HEK293 (cell line): ENCODE measurements around the gene PRCP.

Source experiments
- CTCF ChIA-PET: fragments of 350-600 bp; formaldehyde crosslinking; extraction: SDS; loops from one replicate; lab custom pipeline; 2021; ENCODE audit warnings: antibody characterized with exemption; lab: Yijun Ruan, JAX
- POLR2A ChIA-PET: fragments of 300-600 bp; formaldehyde crosslinking; extraction: SDS; loops from one replicate; lab custom pipeline; 2020; ENCODE audit warnings: antibody characterized with exemption, inconsistent platforms; lab: Yijun Ruan, JAX
- H3K27ac ChIP-seq: fragments of 200-500 bp; sonication (Bioruptor generic); 2 replicates; pipeline ENCODE4 v1.5.1; 2014; ENCODE audit warnings: low read depth, low read length, control low read depth, inconsistent platforms; ENCODE audit errors: extremely low read depth
- H3K36me3 ChIP-seq, 2 experiments: fragments of 200-500 bp in 1 of 2; sonication (Bioruptor generic) in 1 of 2; 1 replicate in 1 of 2; 2 replicates in 1 of 2; pipeline ENCODE4 v1.5.1; 2014 to 2017; ENCODE audit warnings: inconsistent platforms in 2 of 2, low read length in 2 of 2; ENCODE audit not compliant: control insufficient read depth in 2 of 2, insufficient read depth in 1 of 2
- H3K4me1 ChIP-seq: fragments of 200-500 bp; sonication (Bioruptor generic); 2 replicates; pipeline ENCODE4 v1.5.1; 2014; ENCODE audit warnings: mild to moderate bottlenecking, low read length, inconsistent platforms; ENCODE audit not compliant: control insufficient read depth, insufficient read depth
- H3K4me3 ChIP-seq: 2 replicates; pipeline ENCODE4 v1.5.1; 2011; ENCODE audit warnings: low read depth, mild to moderate bottlenecking, control low read depth, low read length, moderate library complexity
- H3K9me3 ChIP-seq: fragments of 200-500 bp; sonication (Bioruptor generic); 2 replicates; pipeline ENCODE4 v1.5.1; 2014; ENCODE audit warnings: low read depth, low read length, inconsistent platforms; ENCODE audit not compliant: control insufficient read depth, insufficient read depth
- GLI4 ChIP-seq: fragments of 450-650 bp; formaldehyde crosslinking; IDR thresholded peaks from 2 replicates; pipeline ENCODE4 v1.5.1; 2016; ENCODE audit warnings: missing biosample characterization, missing genetic modification characterization
- GLIS2 ChIP-seq: fragments of 450-650 bp; formaldehyde crosslinking; IDR thresholded peaks from 2 replicates; pipeline ENCODE4 v1.5.1; 2016; ENCODE audit warnings: missing biosample characterization, missing genetic modification characterization
- HOXC10 ChIP-seq: sonication (generic); formaldehyde crosslinking; IDR thresholded peaks from 2 replicates; pipeline ENCODE4 v1.8.1; 2023; ENCODE audit warnings: mild to moderate bottlenecking, missing genetic modification reagents
- KLF17 ChIP-seq: fragments of 450-650 bp; formaldehyde crosslinking; IDR thresholded peaks from 2 replicates; pipeline ENCODE4 v1.5.1; 2016; ENCODE audit warnings: missing biosample characterization, missing genetic modification characterization
- KLF9 ChIP-seq: fragments of 450-650 bp; formaldehyde crosslinking; IDR thresholded peaks from 2 replicates; pipeline ENCODE4 v1.5.1; 2016; ENCODE audit warnings: missing biosample characterization, missing genetic modification characterization, low read depth
- PRDM4 ChIP-seq: fragments of 450-650 bp; formaldehyde crosslinking; IDR thresholded peaks from 2 replicates; pipeline ENCODE4 v1.5.1; 2017; ENCODE audit warnings: missing biosample characterization, missing genetic modification characterization
- ZBTB10 ChIP-seq: fragments of 450-650 bp; formaldehyde crosslinking; IDR thresholded peaks from 2 replicates; pipeline ENCODE4 v1.5.1; 2016; ENCODE audit warnings: missing biosample characterization, missing genetic modification characterization
- ZNF114 ChIP-seq: fragments of 450-650 bp; formaldehyde crosslinking; IDR thresholded peaks from 2 replicates; pipeline ENCODE4 v1.5.0; 2017; ENCODE audit warnings: missing biosample characterization, missing genetic modification characterization
- ZNF132 ChIP-seq: fragments of 450-650 bp; formaldehyde crosslinking; IDR thresholded peaks from 2 replicates; pipeline ENCODE4 v1.5.1; 2017; ENCODE audit warnings: missing biosample characterization, missing genetic modification characterization, borderline replicate concordance
- ZNF138 ChIP-seq: fragments of 450-650 bp; formaldehyde crosslinking; IDR thresholded peaks from 2 replicates; pipeline ENCODE4 v1.5.1; 2016; ENCODE audit warnings: missing biosample characterization, missing genetic modification characterization, borderline replicate concordance
- ZNF157 ChIP-seq: fragments of 450-650 bp; formaldehyde crosslinking; IDR thresholded peaks from 2 replicates; pipeline ENCODE4 v1.5.1; 2016; ENCODE audit warnings: missing biosample characterization, missing genetic modification characterization
- ZNF169 ChIP-seq: fragments of 450-650 bp; formaldehyde crosslinking; IDR thresholded peaks from 2 replicates; pipeline ENCODE4 v1.5.1; 2016; ENCODE audit warnings: missing biosample characterization, missing genetic modification characterization
- ZNF18 ChIP-seq: fragments of 450-650 bp; formaldehyde crosslinking; IDR thresholded peaks from 2 replicates; pipeline ENCODE4 v1.5.1; 2016; ENCODE audit warnings: missing biosample characterization, missing genetic modification characterization
- ZNF2 ChIP-seq: fragments of 450-650 bp; formaldehyde crosslinking; IDR thresholded peaks from 2 replicates; pipeline ENCODE4 v1.5.1; 2016; ENCODE audit warnings: missing biosample characterization, missing genetic modification characterization
- ZNF239 ChIP-seq: fragments of 450-650 bp; formaldehyde crosslinking; IDR thresholded peaks from 2 replicates; pipeline ENCODE4 v1.5.1; 2016; ENCODE audit warnings: missing biosample characterization, missing genetic modification characterization
- ZNF544 ChIP-seq: fragments of 450-650 bp; formaldehyde crosslinking; IDR thresholded peaks from 2 replicates; pipeline ENCODE4 v1.5.0; 2017; ENCODE audit warnings: missing biosample characterization, missing genetic modification characterization
- ZNF555 ChIP-seq: fragments of 450-650 bp; formaldehyde crosslinking; conservative IDR thresholded peaks from 2 replicates; pipeline ENCODE4 v1.5.1; 2017; ENCODE audit warnings: missing biosample characterization, mild to moderate bottlenecking, missing genetic modification characterization, inconsistent platforms
- ZNF585B ChIP-seq: fragments of 450-650 bp; formaldehyde crosslinking; IDR thresholded peaks from 2 replicates; pipeline ENCODE4 v1.5.1; 2016; ENCODE audit warnings: missing biosample characterization, missing genetic modification characterization
- ZNF843 ChIP-seq: fragments of 450-650 bp; formaldehyde crosslinking; IDR thresholded peaks from 2 replicates; pipeline ENCODE4 v1.5.1; 2016; ENCODE audit warnings: missing biosample characterization, missing genetic modification characterization

PRCP gene

GRCh38 chr11:82791779-82792178, 108.5 kb downstream of the PRCP start:
- Histone ChIP-seq H3K36me3 (no peaks in the 10 kb centered on the region), H3K27ac (no peak overlapping the region), H3K4me3 (no peak overlapping the region), H3K4me1 (no peaks in the 10 kb centered on the region), H3K9me3 (no peaks in the 10 kb centered on the region)
- ChIA-PET CTCF (interaction anchor here (0.7 kb wide), 1 partner anchor 51 kb away, joined by 3 read pairs; no protein-coding TSS in a partner anchor), POLR2A (no interaction called here)
- no peak for TF ChIP-seq ZNF2 (tag by site-specific recombination)
- no peak for TF ChIP-seq ZNF544 (tag by site-specific recombination)
- no peak for TF ChIP-seq GLI4 (tag by site-specific recombination)
- TF ChIP-seq ZNF169 (tag by site-specific recombination): no peak
- TF ChIP-seq ZNF585B (tag by site-specific recombination): no peak
- no peak for TF ChIP-seq ZNF18 (tag by site-specific recombination)
- no peak for TF ChIP-seq HOXC10
- TF ChIP-seq GLIS2 (tag by site-specific recombination): no peak
- TF ChIP-seq KLF9 (tag by site-specific recombination): no peak
- TF ChIP-seq ZBTB10: no peak
- no peak for TF ChIP-seq ZNF239 (tag by site-specific recombination)
- no peak for TF ChIP-seq ZNF114 (tag by site-specific recombination)
- TF ChIP-seq KLF17: no peak
- TF ChIP-seq ZNF843: no peak
- TF ChIP-seq ZNF132 (tag by site-specific recombination): no peak
- no peak for TF ChIP-seq ZNF555 (tag by site-specific recombination)
- no peak for TF ChIP-seq ZNF157 (tag by site-specific recombination)
- TF ChIP-seq PRDM4 (tag by site-specific recombination): no peak
- no peak for TF ChIP-seq ZNF138 (tag by site-specific recombination)
